SKM-1 treated with dmso at 0.1 percent for 144 hours (cell line): ENCODE measurements around the gene RABL3.
"Not testable (repeated sequence)": the region's sequence is repeated elsewhere in the genome, so short reads cannot be mapped to it uniquely, and the experiment has no call there.

ENCODE experiments used
- DNase-seq: peaks from one replicate; lab custom pipeline; 2025; ENCODE audit not compliant: unreplicated experiment; lab: John Stamatoyannopoulos, UW

Gene RABL3

GRCh38 chr3:120649830-120650233, 92.5 kb downstream of the RABL3 start:
- no peak for DNase-seq

GRCh38 chr3:120648290-120648689, 94.0 kb downstream of the RABL3 start:
- no peak for DNase-seq

- DNase-seq = no peak
Observed at GRCh38 chr3:120646771-120647432, 95.4 kb downstream of the RABL3 start.

DNA sequence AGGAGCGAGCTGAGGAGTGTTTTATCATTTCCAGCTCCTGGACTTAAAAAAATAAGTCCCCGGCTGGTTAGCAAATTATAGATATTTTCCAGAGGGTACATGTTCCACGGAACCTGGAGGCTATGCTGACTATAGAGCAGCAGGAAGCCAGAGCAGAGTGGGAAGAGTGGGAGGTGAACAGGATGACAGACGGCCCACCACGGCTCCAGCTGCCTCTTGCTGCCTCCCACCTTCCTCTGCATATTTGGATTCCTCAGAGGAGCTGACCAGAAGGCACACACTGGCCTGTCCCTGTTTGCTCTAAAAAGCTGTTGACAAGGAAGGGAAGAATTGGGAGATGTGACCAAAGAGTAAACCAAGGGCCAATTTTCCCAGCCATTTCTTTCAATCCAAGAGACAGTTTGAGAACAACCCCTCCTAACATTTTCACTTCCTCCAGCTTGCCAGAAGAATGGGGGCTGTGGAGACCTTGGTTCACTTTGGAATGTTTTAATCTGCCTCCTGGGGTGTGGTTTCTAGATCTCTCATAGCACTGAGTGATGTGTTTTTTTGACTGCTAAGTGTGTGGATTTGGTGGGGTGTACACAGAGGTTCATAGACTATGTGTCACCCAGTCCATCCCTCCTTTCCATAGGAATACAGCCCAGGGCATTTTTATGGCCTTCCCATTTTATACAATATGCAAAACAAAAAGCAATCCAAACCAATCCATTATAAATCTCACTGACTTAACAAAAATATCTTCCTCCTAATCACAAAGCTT, 97.1 kb downstream of the RABL3 start:
- no peak for DNase-seq

DNA sequence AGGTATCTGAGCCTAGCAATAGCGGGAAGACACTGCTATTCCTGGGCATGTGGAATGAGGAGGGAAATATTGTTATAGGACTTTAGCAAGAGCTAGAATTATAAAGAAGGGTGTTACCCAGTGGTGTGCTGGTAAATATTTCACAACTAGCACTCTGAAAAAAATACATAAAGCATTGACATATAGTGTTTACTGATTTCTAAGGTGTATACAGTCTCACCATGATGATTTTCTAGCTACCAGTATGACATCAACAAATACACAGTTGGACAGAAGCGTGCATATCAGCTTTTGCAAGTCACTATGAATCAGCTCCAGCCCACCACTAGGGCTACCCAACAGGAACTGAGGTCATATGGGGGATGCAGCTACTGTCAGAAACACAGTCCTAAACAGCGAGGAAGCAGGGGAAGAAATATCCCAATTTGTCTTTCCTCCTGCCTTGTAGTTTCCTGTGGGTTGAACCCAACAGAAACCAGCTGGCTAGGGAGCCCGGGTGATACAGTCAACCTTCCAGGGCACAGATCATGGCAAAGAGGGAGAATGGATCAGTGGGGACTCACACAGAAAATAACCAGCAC, 99.9 kb downstream of the RABL3 start:
- peak; percentile 16 for DNase-seq

GRCh38 chr3:120641696-120642246, 100.5 kb downstream of the RABL3 start:
- no peak for DNase-seq

DNA sequence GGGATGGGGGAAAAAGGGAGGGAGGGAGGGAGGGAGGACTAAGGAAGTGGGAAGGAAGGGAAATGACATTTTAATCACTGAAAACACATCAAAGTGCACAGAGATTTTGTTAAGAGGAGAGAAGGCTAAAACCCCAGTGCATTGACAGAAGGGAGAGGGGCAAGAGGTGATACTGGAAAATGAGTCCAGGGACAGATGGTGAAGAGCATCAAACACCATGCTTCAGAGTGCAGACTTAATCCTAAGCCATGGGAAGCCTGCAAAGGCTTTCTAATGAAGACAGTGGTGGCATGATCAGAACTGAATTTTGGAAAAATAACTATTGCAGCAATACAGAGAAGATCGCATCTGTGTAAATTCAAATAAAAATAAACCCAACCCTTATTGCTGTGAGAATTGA, 102.1 kb downstream of the RABL3 start:
- DNase-seq = no peak

GRCh38 chr3:120638820-120639219, 103.5 kb downstream of the RABL3 start:
- DNase-seq = not testable (repeated sequence)

- DNase-seq = no peak
Observed at GRCh38 chr3:120637851-120638559, 104.3 kb downstream of the RABL3 start.

DNA sequence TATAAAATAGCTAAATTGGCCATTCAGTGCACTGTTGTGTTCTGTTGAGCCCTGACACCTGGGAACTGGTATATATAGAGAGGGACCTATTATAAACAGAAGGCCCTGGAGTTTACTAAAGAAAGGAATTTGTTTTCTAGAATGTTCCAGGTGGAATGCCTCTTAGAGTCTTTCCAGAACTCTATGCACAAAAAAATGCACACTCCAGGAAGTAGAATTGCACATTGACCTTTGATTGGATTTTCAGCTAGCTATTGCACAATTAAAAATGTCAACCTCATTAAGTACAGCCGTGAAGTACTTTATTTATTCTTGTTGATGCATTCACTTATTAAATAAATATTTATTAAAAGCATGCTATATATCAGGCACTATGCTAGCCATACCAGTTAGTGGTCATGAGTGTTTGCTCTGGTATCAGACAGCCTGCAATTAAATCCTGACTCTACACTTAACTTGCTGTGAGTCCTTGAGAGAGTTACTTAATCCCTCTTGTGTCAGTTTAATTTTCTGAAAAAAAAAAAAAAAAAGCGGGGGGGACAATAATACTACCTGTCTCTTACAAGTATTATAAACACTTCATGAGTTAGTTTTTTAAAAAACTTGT, 105.4 kb downstream of the RABL3 start:
- no peak for DNase-seq
